MG63 (cell line): ENCODE data around the gene TNFRSF13B. TPM values are rescaled to one million over a fixed set of nuclear protein-coding genes. Genes with fewer than 3 reads are reported as not detected.

Source experiments
- DNase-seq: peaks from one replicate; pipeline ENCODE4 v3.0.0-alpha.2; 2020
- H3K27me3 ChIP-seq: fragments of 250-450 bp; sonication (Bioruptor Pico); 2 replicates; pipeline ENCODE4 v1.5.1; 2020; ENCODE audit warnings: mild to moderate bottlenecking, moderate library complexity
- H3K36me3 ChIP-seq: fragments of 250-450 bp; sonication (Bioruptor Pico); 2 replicates; pipeline ENCODE4 v1.5.1; 2020; ENCODE audit warnings: mild to moderate bottlenecking, moderate library complexity
- H3K4me3 ChIP-seq: fragments of 250-450 bp; sonication (Bioruptor Pico); 2 replicates; pipeline ENCODE4 v1.5.1; 2020; ENCODE audit warnings: mild to moderate bottlenecking, moderate library complexity
- H3K9me3 ChIP-seq: fragments of 250-450 bp; sonication (Bioruptor Pico); 2 replicates; pipeline ENCODE4 v1.5.1; 2020; ENCODE audit warnings: mild to moderate bottlenecking, moderate library complexity
- total RNA-seq: library from RNA; depleted of rRNA; stranded (reverse); fragments of >200 nt; shearing (Covaris generic); gene quantifications from 2 replicates; pipeline ENCODE4 v1.2.3, GENCODE V29; 2014; ENCODE audit warnings: low replicate concordance

Gene TNFRSF13B
- total RNA-seq, 1 experiment from 2014 or later, result not detected

- Histone ChIP-seq H3K27me3 (no peaks in the 10 kb centered on the region), H3K4me3 (no peak overlapping the region), H3K36me3 (no peaks in the 10 kb centered on the region), H3K9me3 (no peaks in the 10 kb centered on the region; the same call in 1 of the 2 replicates)
- no peak for DNase-seq
Measured at GRCh38 chr17:16947470-16947869, 24.4 kb downstream of the TNFRSF13B start.

- Histone ChIP-seq H3K9me3 (no peaks in the 10 kb centered on the region; the same call in 1 of the 2 replicates), H3K27me3 (no peaks in the 10 kb centered on the region), H3K36me3 (no peaks in the 10 kb centered on the region), H3K4me3 (no peak overlapping the region)
- DNase-seq, result no peak
Measured at GRCh38 chr17:16945663-16946218, 26.2 kb downstream of the TNFRSF13B start.

GRCh38 chr17:16945136-16945482 lies 26.8 kb downstream of the TNFRSF13B start:
- Histone ChIP-seq H3K9me3 (no peaks in the 10 kb centered on the region; the same call in 1 of the 2 replicates), H3K27me3 (no peaks in the 10 kb centered on the region), H3K4me3 (no peak overlapping the region), H3K36me3 (no peaks in the 10 kb centered on the region)
- no peak for DNase-seq

- no peaks in the 10 kb centered on the region for H3K36me3 ChIP-seq
- H3K27me3 ChIP-seq, result no peaks in the 10 kb centered on the region
- H3K4me3 ChIP-seq, result no peak overlapping the region
- no peak for DNase-seq
- H3K9me3 ChIP-seq, result no peaks in the 10 kb centered on the region; the same call in 1 of the 2 replicates
Measured at GRCh38 chr17:16944334-16945135, 27.4 kb downstream of the TNFRSF13B start.

DNA sequence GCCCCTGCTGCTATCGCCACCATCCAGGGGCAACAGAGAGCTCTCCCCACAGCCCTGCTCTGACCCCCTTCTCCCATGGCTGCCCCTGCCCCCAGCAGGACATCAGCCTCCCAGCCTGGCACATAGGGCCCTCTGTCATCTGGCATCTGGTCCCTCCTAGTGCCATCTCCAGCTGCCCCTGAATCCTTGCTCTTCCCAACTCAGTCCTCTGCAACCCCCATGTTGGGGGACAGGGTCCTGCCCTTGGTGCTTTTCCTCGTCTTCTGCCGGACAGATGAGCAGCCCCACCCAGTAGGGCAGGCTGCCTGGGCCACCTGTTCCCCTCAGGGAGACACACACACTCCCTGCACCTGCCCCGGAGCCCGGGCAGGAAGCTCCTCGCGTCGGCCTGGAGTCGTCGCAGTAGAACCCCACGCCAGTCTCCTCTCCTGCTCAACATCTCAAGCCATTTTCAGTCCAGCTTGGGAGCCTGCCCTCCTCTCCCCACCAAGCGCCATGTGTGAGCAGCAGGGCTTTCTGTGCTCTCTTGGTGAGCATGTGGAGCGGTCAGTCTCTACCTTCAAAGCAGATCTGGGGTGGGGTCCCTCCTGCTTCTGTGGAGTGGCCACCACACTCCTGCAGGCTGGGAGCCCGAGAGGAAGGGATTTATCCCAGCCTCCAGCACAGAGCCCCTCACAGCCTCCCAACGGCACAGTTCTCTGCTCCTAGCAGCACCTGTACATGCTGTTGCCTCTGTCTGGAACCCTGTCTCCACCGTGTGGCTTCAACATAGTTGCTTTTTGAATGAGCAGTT lies 28.2 kb downstream of the TNFRSF13B start:
- Histone ChIP-seq H3K27me3 (no peaks in the 10 kb centered on the region), H3K36me3 (no peaks in the 10 kb centered on the region), H3K4me3 (no peak overlapping the region), H3K9me3 (no peaks in the 10 kb centered on the region)
- no peak for DNase-seq

DNA sequence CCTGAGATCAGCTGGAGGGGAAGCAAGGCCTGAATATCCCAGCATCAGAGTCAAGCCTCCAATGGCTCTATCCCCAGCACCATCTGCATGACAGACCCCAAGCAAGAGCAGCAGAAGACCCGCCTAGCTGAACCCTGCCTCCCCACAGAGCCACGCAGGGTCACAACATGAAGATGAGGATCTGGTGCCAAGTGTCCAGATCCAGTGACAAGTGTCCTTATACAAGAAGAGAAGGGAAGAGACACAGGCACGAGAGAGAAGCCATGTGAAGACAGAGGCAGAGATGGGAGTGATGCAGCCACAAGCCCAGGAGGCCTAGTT lies 28.9 kb downstream of the TNFRSF13B start:
- no peak overlapping the region for H3K4me3 ChIP-seq
- DNase-seq, result no peak
- H3K36me3 ChIP-seq, result no peaks in the 10 kb centered on the region
- H3K27me3 ChIP-seq, result no peaks in the 10 kb centered on the region
- no peaks in the 10 kb centered on the region for H3K9me3 ChIP-seq

DNA sequence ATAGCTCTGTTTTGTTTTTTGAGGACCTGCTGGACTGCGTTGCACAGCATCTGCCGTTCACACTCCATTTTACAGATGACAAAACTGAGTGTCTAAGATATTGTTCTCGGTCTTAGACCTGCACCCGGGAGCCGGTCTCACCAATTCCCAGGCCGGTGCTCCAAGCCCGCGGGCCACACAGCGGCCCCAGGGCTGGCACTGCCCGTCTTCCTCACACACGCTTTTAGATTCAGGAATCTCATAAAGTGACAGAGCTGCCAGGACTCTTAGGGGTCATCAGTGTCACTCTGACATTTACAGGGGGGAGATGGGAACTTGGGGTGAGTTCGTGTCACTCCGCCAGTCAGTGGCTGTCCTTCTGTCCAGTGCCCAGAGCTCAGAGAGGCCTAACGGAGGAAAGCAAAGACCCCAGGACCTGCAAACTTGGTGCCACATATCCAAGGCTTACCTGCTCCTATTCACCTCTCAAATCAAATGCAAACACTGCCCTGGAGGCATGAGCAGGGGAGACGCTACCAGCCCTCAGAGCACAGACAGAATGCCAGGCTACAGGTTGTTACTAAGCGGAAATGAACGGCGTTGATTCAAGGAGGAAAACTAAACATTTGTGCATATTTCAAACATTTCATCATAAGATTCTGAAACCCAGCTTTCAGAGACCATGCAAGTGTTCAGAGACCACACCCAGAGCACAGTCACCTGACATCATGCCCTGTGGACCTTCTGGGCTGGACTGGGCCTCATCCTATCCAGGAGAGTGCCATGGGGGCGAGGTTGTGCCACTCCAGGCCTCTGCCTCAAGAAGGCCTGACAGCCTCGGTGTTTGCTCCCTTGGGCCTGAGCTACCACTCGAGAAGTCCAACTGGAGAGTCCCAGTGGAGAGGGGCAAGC lies 29.5 kb downstream of the TNFRSF13B start:
- H3K36me3 ChIP-seq, result no peaks in the 10 kb centered on the region
- no peak overlapping the region for H3K4me3 ChIP-seq
- H3K9me3 ChIP-seq, result no peaks in the 10 kb centered on the region
- no peaks in the 10 kb centered on the region for H3K27me3 ChIP-seq
- no peak for DNase-seq

DNA sequence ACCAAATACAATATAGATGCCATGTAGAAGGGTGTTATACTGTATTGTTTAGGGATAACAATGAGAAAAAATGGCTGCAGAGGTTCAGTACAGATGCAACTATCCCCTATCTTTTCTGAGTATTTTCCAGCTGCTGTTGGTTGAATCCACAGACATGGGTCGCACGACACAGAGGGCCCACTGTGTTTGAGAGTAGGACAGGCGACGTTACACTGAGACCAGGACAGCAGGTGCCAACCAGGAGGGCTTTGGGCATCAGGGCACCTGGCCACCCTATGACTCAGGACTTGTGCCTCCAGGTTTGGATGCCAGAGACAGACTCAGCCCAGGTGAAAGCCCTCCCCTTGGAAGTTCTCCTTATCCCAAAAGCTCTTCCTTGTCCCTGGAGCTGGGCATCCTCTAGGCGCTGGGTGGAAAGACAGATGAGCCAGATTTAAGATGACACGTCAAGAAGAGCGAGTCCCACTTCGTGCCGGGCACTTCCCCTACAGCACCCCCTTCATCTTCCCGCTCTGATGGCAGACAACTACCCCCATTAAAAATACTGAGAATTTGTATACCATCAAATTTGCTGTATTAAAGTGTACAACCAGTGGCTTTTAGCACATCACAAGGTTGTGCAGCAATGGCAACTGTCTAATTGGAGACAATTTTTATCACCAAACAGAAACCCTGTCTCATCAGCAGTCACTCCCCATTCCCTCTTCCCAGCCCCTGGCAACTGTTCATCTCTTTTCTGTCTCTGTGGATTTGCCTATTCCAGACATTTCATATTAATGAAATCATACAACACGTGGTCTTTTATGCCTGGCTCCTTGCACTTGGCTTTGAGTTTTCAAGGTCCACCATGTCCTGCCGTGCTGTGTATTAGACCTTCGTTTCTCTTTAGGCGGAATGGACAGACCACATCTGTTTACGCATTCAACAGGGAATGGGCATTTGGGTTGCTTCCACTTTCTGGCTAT lies 30.6 kb downstream of the TNFRSF13B start:
- Histone ChIP-seq H3K9me3 (no peaks in the 10 kb centered on the region), H3K4me3 (no peak overlapping the region), H3K36me3 (no peaks in the 10 kb centered on the region), H3K27me3 (no peaks in the 10 kb centered on the region)
- no peak for DNase-seq

DNA sequence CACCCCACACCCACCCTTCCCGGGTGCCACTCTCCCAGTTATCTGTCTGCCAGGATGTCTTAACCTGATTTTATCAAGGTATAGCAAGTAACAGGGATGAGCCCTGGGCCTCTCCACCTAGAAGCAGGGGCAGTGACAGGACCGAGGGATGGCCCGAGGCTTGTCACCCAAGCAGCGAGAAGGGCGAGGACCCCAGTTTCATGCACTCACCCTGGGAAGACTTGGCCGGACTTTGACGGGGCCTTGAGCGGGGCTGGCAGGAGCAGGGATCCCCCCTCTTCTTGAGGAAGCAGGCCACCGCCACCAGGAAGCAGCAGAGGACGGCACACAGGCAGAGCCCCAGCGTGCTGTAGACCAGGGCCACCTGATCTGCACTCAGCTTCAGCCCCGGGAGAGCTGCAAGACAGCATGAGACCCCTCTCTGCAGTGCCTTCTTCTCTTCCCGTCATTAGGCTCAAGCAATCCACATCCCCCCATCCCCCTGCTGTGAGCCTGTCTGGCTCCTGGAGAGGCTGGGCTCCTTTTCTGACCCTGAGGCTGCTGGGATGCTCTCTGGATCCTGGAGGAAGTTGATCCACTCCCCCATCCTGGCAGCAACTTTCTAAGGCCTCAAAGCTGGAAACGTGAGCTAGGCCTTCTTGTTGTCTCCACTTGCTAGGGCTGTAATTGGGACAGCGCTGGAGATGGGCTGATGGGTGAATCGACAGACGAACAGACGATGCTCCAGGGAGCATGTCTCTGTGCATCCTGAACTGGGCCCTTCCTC lies 31.6 kb downstream of the TNFRSF13B start:
- no peak overlapping the region for H3K4me3 ChIP-seq
- no peaks in the 10 kb centered on the region for H3K27me3 ChIP-seq
- H3K9me3 ChIP-seq, result no peaks in the 10 kb centered on the region
- H3K36me3 ChIP-seq, result no peaks in the 10 kb centered on the region
- no peak for DNase-seq

DNA sequence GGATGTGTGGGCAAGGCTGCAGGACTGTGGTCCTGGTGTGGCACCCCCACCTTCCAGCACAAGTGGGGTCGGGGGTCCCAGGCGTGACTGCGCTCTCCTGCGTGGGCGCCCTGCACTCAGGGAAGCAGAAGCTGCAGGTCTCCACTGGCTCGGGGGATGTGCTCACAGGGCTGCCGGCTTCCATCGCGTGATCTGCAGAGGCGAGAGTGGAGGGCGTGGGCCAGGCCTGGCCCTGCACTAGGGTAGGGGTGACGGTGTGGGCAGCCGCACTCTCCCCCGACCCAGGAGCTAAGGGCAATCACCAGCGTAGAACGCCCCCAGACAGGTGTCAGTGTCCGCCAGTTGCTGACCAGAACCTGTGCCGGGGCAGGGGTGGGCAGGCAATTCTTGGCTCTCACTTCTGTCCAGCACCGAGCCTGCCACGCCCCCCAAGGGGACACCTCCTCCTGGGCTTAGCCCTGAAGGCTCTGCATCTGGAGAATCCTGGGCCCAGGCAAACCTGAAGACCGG lies 32.3 kb downstream of the TNFRSF13B start:
- no peak for DNase-seq
- Histone ChIP-seq H3K27me3 (no peaks in the 10 kb centered on the region), H3K4me3 (no peak overlapping the region), H3K9me3 (no peaks in the 10 kb centered on the region), H3K36me3 (no peaks in the 10 kb centered on the region)

DNA sequence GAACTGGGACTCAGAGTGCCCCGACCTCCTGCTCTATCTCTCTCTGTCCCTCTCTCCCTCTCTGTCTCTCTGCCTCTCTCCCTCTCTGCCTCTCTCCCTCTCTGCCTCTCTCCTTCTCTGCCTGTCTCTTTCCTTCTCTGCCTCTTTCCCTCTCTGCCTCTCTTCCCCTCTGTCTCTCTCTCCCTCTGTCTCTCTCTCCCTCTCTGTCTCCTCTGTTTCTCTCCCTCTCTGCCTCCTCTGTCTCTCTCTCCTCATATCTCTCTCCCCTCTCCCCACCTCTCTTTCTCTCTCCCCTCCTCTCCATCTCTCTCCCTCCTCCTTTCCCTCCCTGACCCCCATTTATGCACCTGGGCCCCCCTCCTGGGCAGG lies 32.7 kb downstream of the TNFRSF13B start:
- Histone ChIP-seq H3K4me3 (no peak overlapping the region), H3K36me3 (no peaks in the 10 kb centered on the region), H3K27me3 (no peaks in the 10 kb centered on the region), H3K9me3 (no peaks in the 10 kb centered on the region)
- DNase-seq, result no peak

DNA sequence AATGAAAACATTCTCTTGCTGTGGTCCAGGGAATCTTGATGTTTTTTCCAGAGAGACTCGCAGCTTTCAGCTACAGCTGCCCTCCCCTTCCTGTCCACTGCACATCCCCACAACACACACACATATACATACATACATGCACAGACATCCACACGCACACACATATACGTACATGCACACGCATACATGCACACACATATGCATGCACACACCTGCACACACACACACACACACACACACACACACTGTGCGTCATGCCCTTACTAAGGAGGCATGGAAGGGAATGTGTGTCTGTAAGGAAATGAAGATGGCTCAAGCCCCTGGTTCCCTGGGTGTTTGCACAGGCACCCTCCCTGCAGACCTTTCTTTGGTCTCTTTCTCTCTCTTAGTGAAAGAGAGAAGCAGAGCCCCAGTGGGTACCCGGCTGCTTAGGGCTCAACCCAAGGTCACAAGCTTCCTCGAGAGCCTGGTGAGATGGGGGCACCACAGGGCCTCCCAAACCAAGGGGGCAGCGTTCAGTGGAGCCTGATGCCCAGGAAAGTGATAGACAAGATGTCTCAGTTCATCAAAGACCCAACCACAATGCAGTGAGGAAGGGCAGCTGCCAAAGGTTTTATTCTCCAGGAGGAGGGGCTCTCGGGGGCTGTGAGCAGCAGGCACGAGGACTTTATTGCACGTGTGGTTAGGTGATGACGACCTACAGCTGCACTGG lies 33.3 kb downstream of the TNFRSF13B start:
- Histone ChIP-seq H3K4me3 (no peak overlapping the region), H3K9me3 (no peaks in the 10 kb centered on the region), H3K36me3 (no peaks in the 10 kb centered on the region), H3K27me3 (no peaks in the 10 kb centered on the region)
- DNase-seq, result no peak

DNA sequence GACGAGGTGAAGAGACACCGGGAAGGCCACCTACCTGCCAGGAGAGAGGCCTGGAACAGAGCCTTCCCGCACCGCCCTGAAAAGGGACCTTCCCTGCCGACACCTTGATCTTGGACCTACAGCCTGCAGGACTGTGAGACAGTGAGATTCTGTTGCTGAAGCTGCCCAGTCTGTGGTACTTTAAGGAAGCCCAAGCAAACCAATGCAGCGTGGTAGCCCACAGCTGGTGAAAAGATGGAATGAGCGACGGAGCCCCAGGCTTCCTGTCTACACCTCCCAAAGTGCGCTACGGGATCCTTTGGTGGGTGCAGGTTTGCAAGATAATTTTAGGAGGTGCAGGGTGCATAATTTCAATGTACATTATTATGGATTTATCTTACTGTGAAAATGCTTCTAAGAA lies 33.9 kb downstream of the TNFRSF13B start:
- H3K36me3 ChIP-seq, result no peaks in the 10 kb centered on the region
- no peaks in the 10 kb centered on the region for H3K9me3 ChIP-seq
- no peak for DNase-seq
- H3K27me3 ChIP-seq, result no peaks in the 10 kb centered on the region
- no peak overlapping the region for H3K4me3 ChIP-seq

DNA sequence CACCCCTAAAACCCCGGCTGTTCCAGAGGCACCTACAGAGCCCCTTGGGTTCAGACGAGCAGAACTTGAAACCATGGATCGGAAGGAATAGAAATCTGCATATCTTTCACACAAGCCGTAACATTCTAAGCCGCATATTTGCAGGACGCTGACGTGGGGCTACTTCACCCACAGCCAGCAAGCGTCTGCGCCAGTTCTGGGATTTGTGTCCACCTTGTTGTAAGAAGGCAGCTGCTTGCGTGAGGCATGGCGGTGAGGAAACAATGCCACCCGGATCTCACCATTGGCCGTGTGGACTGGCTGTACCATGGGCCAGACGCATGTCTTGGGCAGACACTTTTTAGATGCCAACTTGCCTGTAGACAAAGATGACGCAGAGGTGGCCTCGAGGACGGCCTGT lies 34.5 kb downstream of the TNFRSF13B start:
- DNase-seq, result no peak
- no peak overlapping the region for H3K4me3 ChIP-seq
- no peaks in the 10 kb centered on the region for H3K27me3 ChIP-seq
- no peaks in the 10 kb centered on the region for H3K36me3 ChIP-seq
- no peaks in the 10 kb centered on the region for H3K9me3 ChIP-seq
